ENCODE results near the gene OR7G3.

OR7G3 gene

GRCh38 chr19:9116547-9116946 lies 10.2 kb downstream of the OR7G3 start:
- intact Hi-C loops (cut with DNase I) = no loop called here
- no peak for DNase-seq

- intact Hi-C loops (cut with DNase I) = no loop called here
- DNase-seq = no peak
Observed at GRCh38 chr19:9115307-9115813, 11.4 kb downstream of the OR7G3 start, which contains the start of gene OR7G1. Gene OR7G1 (minus strand): TSS chr19:9115763. CDS start chr19:9115763, 0 bp downstream.

GRCh38 chr19:9109959-9110358 lies 16.8 kb downstream of the OR7G3 start:
- DNase-seq = no peak
- intact Hi-C loops (cut with DNase I) = no loop called here

- no peak for DNase-seq
- intact Hi-C loops (cut with DNase I) = no loop called here
Observed at GRCh38 chr19:9107375-9107774, 19.4 kb downstream of the OR7G3 start, which contains the start of gene OR7G2. Gene OR7G2 (minus strand): TSS chr19:9107475. CDS start chr19:9103243, 4,232 bp downstream.

- no peak for DNase-seq
- intact Hi-C loops (cut with DNase I) = no loop called here
Observed at GRCh38 chr19:9086761-9087160, 40.0 kb downstream of the OR7G3 start, which contains the start of gene OR1M1. Gene OR1M1 (plus strand): TSS chr19:9087061. CDS start chr19:9093245, 6,184 bp downstream.

GRCh38 chr19:9078651-9079050 lies 48.1 kb downstream of the OR7G3 start:
- no peak for DNase-seq
- intact Hi-C loops (cut with DNase I) = loop anchor here (10.0 kb wide), 1 partner anchor 424 kb away; no protein-coding TSS in a partner anchor

GRCh38 chr19:9076901-9077300 lies 49.8 kb downstream of the OR7G3 start:
- intact Hi-C loops (cut with DNase I) = loop anchor here (10.0 kb wide), 1 partner anchor 422 kb away; no protein-coding TSS in a partner anchor

More at GRCh38 chr19:9076901-9077300, 49.8 kb downstream of the OR7G3 start:
- no peak for DNase-seq
